HepG2 (cell line): Measurements from ENCODE around the gene SKP1. TPM values are rescaled to one million over a fixed set of nuclear protein-coding genes. Genes with fewer than 3 reads are reported as not detected.

Experiments used
- ATAC-seq: fragments of 200-7000 bp; cut with Tn5 transposase; 3 replicates; pipeline ENCODE4 v1.9.1; 2020; ENCODE audit warnings: mild to moderate bottlenecking, moderate library complexity
- BruUV-seq: library from RNA; stranded (reverse); fragments of 400-500 nt; replicated peaks from 2 replicates; lab custom pipeline; 2021; lab: Mats Ljungman, UMichigan
- CTCF ChIA-PET: fragments of 300-600 bp; formaldehyde crosslinking; extraction: SDS; loops from one replicate; lab custom pipeline; 2021; ENCODE audit warnings: low total read pairs, inconsistent platforms, low intra/inter-chr PET ratio; lab: Yijun Ruan, JAX
- POLR2A ChIA-PET: fragments of 350-600 bp; sonication (Branson Sonifier 250); formaldehyde crosslinking; loops from one replicate; lab custom pipeline; 2020; ENCODE audit warnings: antibody characterized with exemption, inconsistent platforms; lab: Yijun Ruan, JAX
- DNase-seq: peaks from one replicate; pipeline ENCODE4 v3.0.0-alpha.2; 2015; ENCODE audit warnings: low spot score
- FAIRE-seq: peaks from 3 replicates; lab custom pipeline; 2011; peaks lifted over from hg19 to GRCh38; lab: Jason Lieb, UNC
- H2AFZ ChIP-seq: one replicate; pipeline ENCODE4 v1.6.1; 2011; ENCODE audit warnings: low read length, inconsistent platforms
- H3K27ac ChIP-seq: fragments of 300-600 bp; 3 replicates; pipeline ENCODE4 v1.8.0; 2011; ENCODE audit warnings: mixed run types, mild to moderate bottlenecking, mixed read lengths, low read length, inconsistent platforms; ENCODE audit not compliant: insufficient read depth; ENCODE audit errors: extremely low read length
- H3K27me3 ChIP-seq, 2 experiments: fragments of 200-600 bp in 1 of 2; 2 replicates in 1 of 2; 3 replicates in 1 of 2; pipeline versions ENCODE4 v1.6.0 to v1.8.0; 2011; ENCODE audit warnings: low read length in 2 of 2, mild to moderate bottlenecking in 2 of 2, moderate library complexity in 2 of 2, inconsistent platforms in 1 of 2; ENCODE audit not compliant: insufficient read depth in 2 of 2, control insufficient read depth in 1 of 2
- H3K36me3 ChIP-seq, 2 experiments: fragments of 200-600 bp in 1 of 2; replicated peaks in 1 of 2; 2 replicates in 1 of 2; 3 replicates in 1 of 2; pipeline versions ENCODE4 v1.5.1 to v1.8.0; 2011; ENCODE audit warnings: low read length in 2 of 2, inconsistent platforms in 1 of 2; ENCODE audit not compliant: insufficient read depth in 2 of 2, control insufficient read depth in 1 of 2
- H3K4me1 ChIP-seq: 2 replicates; pipeline ENCODE4 v1.5.1; 2012; ENCODE audit warnings: low read length, inconsistent platforms; ENCODE audit not compliant: insufficient read depth
- H3K4me2 ChIP-seq: 2 replicates; pipeline ENCODE4 v1.6.0; 2011; ENCODE audit warnings: low read depth, low read length, inconsistent platforms
- H3K4me3 ChIP-seq, 3 experiments: fragments of 200-600 bp in 1 of 3; sonication (generic), shearing (Covaris generic) in 1 of 3; replicated peaks in 1 of 3; 2 replicates each; pipeline ENCODE4 v1.5.1; 2011 to 2016; ENCODE audit warnings: low read length in 3 of 3, inconsistent platforms in 2 of 3, low read depth in 2 of 3, mild to moderate bottlenecking in 2 of 3, control low read depth in 1 of 3, mixed read lengths in 1 of 3; ENCODE audit not compliant: insufficient read depth in 1 of 3
- H3K79me2 ChIP-seq: one replicate; pipeline ENCODE4 v1.6.1; 2011; ENCODE audit warnings: low read length, inconsistent platforms; ENCODE audit not compliant: insufficient read depth
- H3K9ac ChIP-seq: 2 replicates; pipeline ENCODE4 v1.6.0; 2011; ENCODE audit warnings: mild to moderate bottlenecking, low read depth, low read length, inconsistent platforms; ENCODE audit not compliant: insufficient read depth
- H3K9me3 ChIP-seq: 2 replicates; pipeline ENCODE4 v1.5.1; 2012; ENCODE audit warnings: mild to moderate bottlenecking, low read length
- H4K20me1 ChIP-seq: 2 replicates; pipeline ENCODE4 v1.6.0; 2011; ENCODE audit warnings: inconsistent platforms, mild to moderate bottlenecking, low read length, moderate library complexity; ENCODE audit not compliant: insufficient read depth
- CBX2 ChIP-seq, 2 experiments: fragments of 200-600 bp in 1 of 2; sonication (generic); formaldehyde crosslinking in 1 of 2; IDR thresholded peaks; 2 replicates each; pipeline versions ENCODE4 v1.7.0 to v1.8.1; 2018 to 2022; ENCODE audit warnings: low read depth in 2 of 2, low read length in 1 of 2, mild to moderate bottlenecking in 1 of 2, missing genetic modification reagents in 1 of 2
- MAFF ChIP-seq: IDR thresholded peaks from 2 replicates; pipeline ENCODE4 v1.6.1; 2011; ENCODE audit warnings: low read depth, low read length, improper control_type of control experiment
- MAFK ChIP-seq, 2 experiments: IDR thresholded peaks in 1 of 2; conservative IDR thresholded peaks in 1 of 2; 2 replicates each; pipeline ENCODE4 v1.6.1; 2011; ENCODE audit warnings: improper control_type of control experiment in 2 of 2, low read length in 2 of 2
- MED8 ChIP-seq: sonication (generic); formaldehyde crosslinking; IDR thresholded peaks from 2 replicates; pipeline ENCODE4 v1.8.1; 2023; ENCODE audit warnings: mild to moderate bottlenecking, missing genetic modification reagents; ENCODE audit not compliant: insufficient replicate concordance
- NR2C2 ChIP-seq: sonication (generic); formaldehyde crosslinking; IDR thresholded peaks from 2 replicates; pipeline ENCODE4 v1.4.0; 2020; ENCODE audit warnings: missing genetic modification reagents, mild to moderate bottlenecking, moderate library complexity, borderline replicate concordance
- PHF5A ChIP-seq: IDR thresholded peaks from one replicate; pipeline ENCODE4 v1.6.1; 2018; ENCODE audit warnings: low read depth, missing genetic modification reagents; ENCODE audit not compliant: unreplicated experiment
- POLR2G ChIP-seq: fragments of 200-400 bp; formaldehyde crosslinking; IDR thresholded peaks from 2 replicates; pipeline ENCODE4 v1.6.1; 2018; ENCODE audit warnings: mild to moderate bottlenecking, low read depth, low read length, moderate library complexity
- ZFP90 ChIP-seq: sonication (generic); formaldehyde crosslinking; IDR thresholded peaks from 2 replicates; pipeline ENCODE4 v1.8.0; 2022; ENCODE audit warnings: missing genetic modification reagents, mild to moderate bottlenecking, inconsistent platforms, borderline replicate concordance
- ZMYM4 ChIP-seq: sonication (generic); formaldehyde crosslinking; IDR thresholded peaks from 2 replicates; pipeline ENCODE4 v1.8.1; 2023; ENCODE audit warnings: mild to moderate bottlenecking, missing genetic modification reagents
- ZSCAN25 ChIP-seq: sonication (generic); formaldehyde crosslinking; IDR thresholded peaks from 2 replicates; pipeline ENCODE4 v1.8.0; 2022; ENCODE audit warnings: mild to moderate bottlenecking, missing genetic modification reagents
- WGBS: methylation state at CpG from one replicate; pipeline ENCODE4 v1.1.6; 2017; ENCODE audit warnings: low lambda C conversion rate; 5-methylcytosine and 5-hydroxymethylcytosine counted together
- in situ Hi-C: cut with HindIII; loops from 2 replicates; pipeline ENCODE4 v1.10.0; 2017; ENCODE audit warnings: low pct_unique_long_range_greater_than_20kb; ENCODE audit not compliant: extremely low pct_ligation_motif_present
- intact Hi-C: fragments of 100-400 bp; cut with micrococcal nuclease; formaldehyde crosslinking; loops from one replicate; pipeline ENCODE4 v1.10.0; 2022; ENCODE audit not compliant: unreplicated experiment
- polyA plus RNA-seq, 8 experiments: library from polyadenylated mRNA; depleted of rRNA in 3 of 8; stranded (reverse) in 7 of 8; unstranded in 1 of 8; fragments of >200 nt; fragmentation: Illumina TruSeq in 4 of 8; extraction: Trizol in 4 of 8; gene quantifications; 2 replicates each; pipeline versions ENCODE4 v1.2.1 to v1.2.3, GENCODE V29; 2011 to 2016; ENCODE audit warnings: low read depth in 4 of 8, missing spikeins in 1 of 8, mixed read lengths in 1 of 8; ENCODE audit not compliant: insufficient read depth in 1 of 8
- total RNA-seq, 5 experiments: library from RNA; depleted of rRNA; stranded (reverse); fragments of >200 nt; fragmentation: Illumina TruSeq; extraction: Trizol; gene quantifications; 2 replicates each; pipeline ENCODE4 v1.2.3, GENCODE V29; 2016; ENCODE audit warnings: low read depth in 1 of 5

Gene SKP1
- total and polyA plus RNA-seq, 2 of the 13 experiments (the other 11 are each of a cell fraction or from before 2014, with no cell fraction given) = 134 to 340 TPM

- DNase-seq = no peak
- H3K4me2 ChIP-seq = no peak overlapping the region
- H3K9ac ChIP-seq = no peak overlapping the region
- in situ Hi-C loops (no loop called here), intact Hi-C loops (no loop called here)
- H3K9me3 ChIP-seq = no peaks in the 10 kb centered on the region
- no peak overlapping the region for H3K27ac ChIP-seq
- H3K27me3 ChIP-seq = no peaks in the 10 kb centered on the region
- no peaks in the 10 kb centered on the region for H4K20me1 ChIP-seq
- no peak for ATAC-seq
- TF ChIP-seq POLR2G (no peak), MAFF (peak; percentile 73; the same call in 1 of the 2 replicates), ZFP90 (CRISPR knock-in tag) (no peak), PHF5A (CRISPR knock-in tag) (no peak), ZSCAN25 (no peak), ZMYM4 (no peak), MED8 (CRISPR knock-in tag) (no peak), NR2C2 (no peak), CBX2 (IDR thresholded peaks at IDR 0.05; ENCODE audit: low read depth, low read length) (no peak), CBX2 (CRISPR knock-in tag; IDR thresholded peaks at IDR 0.05; ENCODE audit: low read depth) (no peak), MAFK (conservative IDR thresholded peaks at IDR 0.05 in 1 of 2, IDR thresholded peaks at IDR 0.05 in 1 of 2; ENCODE audit: low read length in 2 of 2) (peak; percentile 84 to 86)
- POLR2A ChIA-PET = interaction anchor here (1.3 kb wide), 1 partner anchor 8 kb away, joined by 3 read pairs; no protein-coding TSS in a partner anchor
- H3K4me1 ChIP-seq = no peaks in the 10 kb centered on the region
- no peak overlapping the region for H3K4me3 ChIP-seq
- peaks cover 10 to 44% of the 10 kb centered on the region in 2 experiments; a peak in 4 of 5 replicates for H3K36me3 ChIP-seq
- 96% methylated on average over 16 of the region's 16 CpGs for WGBS
- FAIRE-seq = no peak
- no peaks in the 10 kb centered on the region for H3K79me2 ChIP-seq
- CTCF ChIA-PET = no interaction called here
- no peak overlapping the region for H2AFZ ChIP-seq
- BruUV-seq = no TSS peak
Measured at GRCh38 chr5:134132372-134133187, 44.2 kb downstream of the SKP1 start.
